GM23248 (cell line): ENCODE measurements around the gene TPM2. TPM values are rescaled to one million over a fixed set of nuclear protein-coding genes. Genes with fewer than 3 reads are reported as not detected.

Experiments used
- DNase-seq: peaks from one replicate; pipeline ENCODE4 v3.0.0-alpha.2; 2015
- H2AFZ ChIP-seq: fragments of 200-600 bp; sonication (generic); 2 replicates; pipeline ENCODE4 v1.6.1; 2016; ENCODE audit warnings: antibody characterized with exemption
- H3F3A ChIP-seq: fragments of 200-600 bp; sonication (generic); 2 replicates; pipeline ENCODE4 v1.6.1; 2016; ENCODE audit warnings: mild to moderate bottlenecking, antibody characterized with exemption, mixed run types; ENCODE audit not compliant: insufficient read depth
- H3K27ac ChIP-seq: fragments of 200-600 bp; sonication (generic); 2 replicates; pipeline ENCODE4 v1.5.1; 2016; ENCODE audit warnings: mild to moderate bottlenecking
- H3K27me3 ChIP-seq: fragments of 200-600 bp; sonication (generic); replicated peaks from 2 replicates; pipeline ENCODE4 v1.6.1; 2016; ENCODE audit warnings: mild to moderate bottlenecking; ENCODE audit not compliant: insufficient read depth
- H3K36me3 ChIP-seq: fragments of 200-600 bp; sonication (generic); 2 replicates; pipeline ENCODE4 v1.6.1; 2016; ENCODE audit warnings: low read depth, mild to moderate bottlenecking
- H3K4me1 ChIP-seq: fragments of 200-600 bp; sonication (generic); 2 replicates; pipeline ENCODE4 v1.6.1; 2016; ENCODE audit warnings: mild to moderate bottlenecking; ENCODE audit not compliant: insufficient read depth
- H3K4me2 ChIP-seq: fragments of 200-600 bp; sonication (generic); one replicate; pipeline ENCODE4 v1.6.1; 2016; ENCODE audit warnings: mild to moderate bottlenecking; ENCODE audit not compliant: unreplicated experiment
- H3K4me3 ChIP-seq: fragments of 200-600 bp; sonication (generic); 2 replicates; pipeline ENCODE4 v1.5.1; 2016; ENCODE audit warnings: mild to moderate bottlenecking
- H3K79me2 ChIP-seq: fragments of 200-600 bp; sonication (generic); 2 replicates; pipeline ENCODE4 v1.6.1; 2016; ENCODE audit warnings: mild to moderate bottlenecking; ENCODE audit not compliant: insufficient read depth
- H3K9ac ChIP-seq: fragments of 200-600 bp; sonication (generic); 2 replicates; pipeline ENCODE4 v1.6.1; 2016; ENCODE audit warnings: mild to moderate bottlenecking
- H3K9me2 ChIP-seq: fragments of 200-600 bp; sonication (generic); 2 replicates; pipeline ENCODE4 v1.6.1; 2016; ENCODE audit warnings: mixed run types, mild to moderate bottlenecking, moderate library complexity; ENCODE audit not compliant: insufficient read depth
- H3K9me3 ChIP-seq: fragments of 200-600 bp; sonication (generic); one replicate; pipeline ENCODE4 v1.6.1; 2017; ENCODE audit warnings: low read depth
- H4K20me1 ChIP-seq: fragments of 200-600 bp; sonication (generic); 2 replicates; pipeline ENCODE4 v1.6.0; 2016; ENCODE audit not compliant: insufficient read depth
- EZH2 ChIP-seq: fragments of 200-600 bp; sonication (generic); IDR thresholded peaks from 2 replicates; pipeline ENCODE4 v1.6.1; 2018; ENCODE audit warnings: antibody characterized with exemption, mild to moderate bottlenecking; ENCODE audit not compliant: insufficient read depth, poor library complexity, severe bottlenecking
- EZH2phosphoT487 ChIP-seq: fragments of 200-600 bp; sonication (generic); IDR thresholded peaks from 2 replicates; pipeline ENCODE4 v1.6.1; 2018; ENCODE audit warnings: antibody characterized with exemption, moderate library complexity, mild to moderate bottlenecking, low read depth; ENCODE audit not compliant: insufficient read depth
- WGBS, 2 experiments: methylation state at CpG; one replicate each; pipeline ENCODE4 v1.1.6; 2015 to 2017; ENCODE audit warnings: low lambda C conversion rate in 2 of 2, low coverage in 1 of 2; ENCODE audit errors: missing lambda C conversion rate in 2 of 2; 5-methylcytosine and 5-hydroxymethylcytosine counted together
- in situ Hi-C: fragments of 300-500 bp; cut with MboI; formaldehyde crosslinking; loops from 2 replicates; pipeline ENCODE4 v1.15.0; 2020
- polyA plus RNA-seq: library from polyadenylated mRNA; unstranded; fragments of >200 nt; fragmentation: Nextera tagmentation; extraction: Ambion mirVana; gene quantifications from 2 replicates; pipeline ENCODE4 v1.2.1, GENCODE V29; 2016
- total RNA-seq: library from RNA; depleted of rRNA; stranded (reverse); fragments of >200 nt; shearing (Covaris generic); gene quantifications from 2 replicates; pipeline ENCODE4 v1.2.3, GENCODE V29; 2014

The TPM2 gene
- total and polyA plus RNA-seq, 2 experiments from 2014 or later: 1,625 to 3,527 TPM

- DNase-seq: peak; percentile 93
- TF ChIP-seq EZH2phosphoT487: no peak
- no peak for TF ChIP-seq EZH2
- Histone ChIP-seq H3F3A (peaks cover 62% of the 10 kb centered on the region), H3K4me3 (peak overlapping the region; percentile 96), H3K4me1 (peaks cover 37% of the 10 kb centered on the region), H3K79me2 (peaks cover 89% of the 10 kb centered on the region), H3K4me2 (peak overlapping the region; percentile 100), H3K36me3 (peaks cover 22% of the 10 kb centered on the region), H2AFZ (no peak overlapping the region), H3K9me3 (no peaks in the 10 kb centered on the region), H4K20me1 (no peaks in the 10 kb centered on the region), H3K9me2 (no peaks in the 10 kb centered on the region), H3K9ac (peak overlapping the region; percentile 95), H3K27ac (peak overlapping the region; percentile 89), H3K27me3 (no peaks in the 10 kb centered on the region)
- in situ Hi-C loops: no loop called here
- WGBS, 2 experiments: 0 to 1% methylated on average over 10 of the region's 10 CpGs
Measured at GRCh38 chr9:35728041-35728971, 38.6 kb upstream of the TPM2 start.

- H3K79me2 ChIP-seq: peaks cover 89% of the 10 kb centered on the region
- in situ Hi-C loops: no loop called here
- DNase-seq: no peak
- no peaks in the 10 kb centered on the region for H3K27me3 ChIP-seq
- peak overlapping the region; percentile 100 for H3K4me2 ChIP-seq
- peaks cover 37% of the 10 kb centered on the region for H3K4me1 ChIP-seq
- no peaks in the 10 kb centered on the region for H4K20me1 ChIP-seq
- peaks cover 29% of the 10 kb centered on the region for H3K36me3 ChIP-seq
- H3K4me3 ChIP-seq: peak overlapping the region; percentile 96
- H3K9me2 ChIP-seq: no peaks in the 10 kb centered on the region
- no peaks in the 10 kb centered on the region for H3K9me3 ChIP-seq
- H3F3A ChIP-seq: peaks cover 61% of the 10 kb centered on the region
- H2AFZ ChIP-seq: no peak overlapping the region
- TF ChIP-seq EZH2phosphoT487 (no peak), EZH2 (no peak)
- H3K9ac ChIP-seq: peak overlapping the region; percentile 95
- peak overlapping the region; percentile 89 for H3K27ac ChIP-seq
- 15 to 20% methylated on average over 5 of the region's 5 CpGs for WGBS, 2 experiments
Measured at GRCh38 chr9:35727676-35728040, 37.9 kb upstream of the TPM2 start.

- no peaks in the 10 kb centered on the region for H3K9me3 ChIP-seq
- no peaks in the 10 kb centered on the region for H3K9me2 ChIP-seq
- H3K36me3 ChIP-seq: peaks cover 36% of the 10 kb centered on the region
- H3K27ac ChIP-seq: peak overlapping the region; percentile 89
- peaks cover 37% of the 10 kb centered on the region for H3K4me1 ChIP-seq
- peak overlapping the region; percentile 100 for H3K4me2 ChIP-seq
- peaks cover 60% of the 10 kb centered on the region for H3F3A ChIP-seq
- in situ Hi-C loops: no loop called here
- H4K20me1 ChIP-seq: no peaks in the 10 kb centered on the region
- H3K27me3 ChIP-seq: no peaks in the 10 kb centered on the region
- peak overlapping the region; percentile 96 for H3K4me3 ChIP-seq
- WGBS, 2 experiments: 77 to 79% methylated on average over 3 of the region's 3 CpGs
- peak; percentile 66 for DNase-seq
- TF ChIP-seq EZH2 (no peak), EZH2phosphoT487 (no peak)
- H2AFZ ChIP-seq: no peak overlapping the region
- peak overlapping the region; percentile 95 for H3K9ac ChIP-seq
- peaks cover 95% of the 10 kb centered on the region for H3K79me2 ChIP-seq
Measured at GRCh38 chr9:35726931-35727330, 37.2 kb upstream of the TPM2 start.

- Histone ChIP-seq H3K4me1 (peaks cover 35% of the 10 kb centered on the region), H3K27me3 (no peaks in the 10 kb centered on the region), H3K9ac (no peak overlapping the region), H3K4me3 (no peak overlapping the region), H3K9me3 (no peaks in the 10 kb centered on the region), H3K79me2 (peaks cover 97% of the 10 kb centered on the region), H3K9me2 (no peaks in the 10 kb centered on the region), H4K20me1 (no peaks in the 10 kb centered on the region), H3F3A (peaks cover 61% of the 10 kb centered on the region), H3K36me3 (peaks cover 52% of the 10 kb centered on the region), H3K4me2 (no peak overlapping the region), H3K27ac (no peak overlapping the region), H2AFZ (no peak overlapping the region)
- TF ChIP-seq EZH2phosphoT487 (no peak), EZH2 (no peak)
- WGBS, 2 experiments: 94 to 95% methylated on average over 11 of the region's 11 CpGs
- DNase-seq: no peak
- in situ Hi-C loops: no loop called here
Measured at GRCh38 chr9:35725362-35725761, 35.6 kb upstream of the TPM2 start.
